Measurements from ENCODE around the gene ZNF473. TPM values are rescaled to one million over a fixed set of nuclear protein-coding genes. Genes with fewer than 3 reads are reported as not detected.

Gene ZNF473
- total and polyA plus RNA-seq, 2 of the 13 experiments (the other 11 are each of a cell fraction or from before 2014, with no cell fraction given), result 5.8 to 11.9 TPM

GRCh38 chr19:50025022-50025793 is 597 bp upstream of the ZNF473 start, which contains the start of gene VRK3 (continued):
- TF ChIP-seq ZBTB8A (CRISPR knock-in tag; IDR thresholded peaks at IDR 0.05; ENCODE audit: borderline replicate concordance, low read depth) (no peak), ZNF761 (CRISPR knock-in tag; conservative IDR thresholded peaks at IDR 0.05) (peak; percentile 54; the same call in 1 of the 2 replicates), HNF1A (IDR thresholded peaks at IDR 0.05; ENCODE audit: low read depth) (no peak), HNF1A (CRISPR knock-in tag; IDR thresholded peaks at IDR 0.05; ENCODE audit: borderline replicate concordance) (peak; percentile 26; the same call in 1 of the 2 replicates), MBD4 (IDR thresholded peaks at IDR 0.05; ENCODE audit: borderline replicate concordance, low read length) (no peak), RFX1 (IDR thresholded peaks at IDR 0.05) (peak; percentile 96), SUZ12 (IDR thresholded peaks at IDR 0.05; ENCODE audit: low read depth, low read length) (peak; percentile 70), MAX (IDR thresholded peaks at IDR 0.05) (peak; percentile 33; the same call in 1 of the 2 replicates), ZNF773 (CRISPR knock-in tag; IDR thresholded peaks at IDR 0.05; ENCODE audit: borderline replicate concordance) (peak; percentile 25; the same call in 1 of the 2 replicates), KDM4B (CRISPR knock-in tag; IDR thresholded peaks at IDR 0.05) (no peak), NRL (CRISPR knock-in tag; IDR thresholded peaks at IDR 0.05; ENCODE audit: borderline replicate concordance) (peak; percentile 77; the same call in 1 of the 2 replicates), POLR2G (IDR thresholded peaks at IDR 0.05; ENCODE audit: low read depth, low read length) (peak; percentile 70), ZNF891 (CRISPR knock-in tag; IDR thresholded peaks at IDR 0.05) (0 out of 2 replicates have a peak, but pooled peaks have one; percentile 33), FOXP4 (CRISPR knock-in tag; IDR thresholded peaks at IDR 0.05) (peak; percentile 13; the same call in 1 of the 2 replicates), ZNF614 (CRISPR knock-in tag; IDR thresholded peaks at IDR 0.05; ENCODE audit: borderline replicate concordance) (peak; percentile 21; the same call in 1 of the 2 replicates), RFX5 (IDR thresholded peaks at IDR 0.05; ENCODE audit: low read depth, low read length) (peak; percentile 84), ZFX (CRISPR knock-in tag; IDR thresholded peaks at IDR 0.05; ENCODE audit: low read depth) (peak; percentile 66; the same call in 1 of the 2 replicates), MED13 (CRISPR knock-in tag; IDR thresholded peaks at IDR 0.05) (no peak), ZBTB25 (CRISPR knock-in tag; IDR thresholded peaks at IDR 0.05) (peak; percentile 9; the same call in 1 of the 2 replicates), RBFOX2 (IDR thresholded peaks at IDR 0.05; ENCODE audit: low read depth, low read length) (peak; percentile 71), ATF7 (IDR thresholded peaks at IDR 0.05) (no peak), ATF7 (CRISPR knock-in tag; IDR thresholded peaks at IDR 0.05) (0 out of 2 replicates have a peak, but pooled peaks have one; percentile 23), ZNF878 (CRISPR knock-in tag; IDR thresholded peaks at IDR 0.05) (no peak)
